ENCODE data around the gene FUZ.

Gene FUZ

GRCh38 chr19:49847731-49848696 lies 34.9 kb upstream of the FUZ start:
- H3K9ac ChIP-seq = no peak overlapping the region
- H3K4me1 ChIP-seq = peaks cover 39 to 59% (median 47%) of the 10 kb centered on the region in 10 experiments
- no peak overlapping the region for H3K4me3 ChIP-seq
- no peak for TF ChIP-seq Cebpa-rat (IDR thresholded peaks at IDR 0.05)
- peak overlapping the region in 9 of 11 experiments; percentile 23 to 73 (median 61); a peak in 16 of 22 replicates for H3K4me2 ChIP-seq
- H3K9me3 ChIP-seq (replicated peaks in 1 of 11) = peaks cover 0 to 14% (median 8%) of the 10 kb centered on the region in 11 experiments; a peak in 12 of 22 replicates
- H3K27ac ChIP-seq = peak overlapping the region in 2 of 11 experiments; percentile 21 to 28; a peak in 1 of 22 replicates
- peaks cover 0 to 5% (median 0%) of the 10 kb centered on the region in 11 experiments; a peak in 2 of 22 replicates for H3K36me3 ChIP-seq
- no peaks in the 10 kb centered on the region for H3K27me3 ChIP-seq
- peaks cover 12 to 31% (median 13%) of the 10 kb centered on the region in 11 experiments; a peak in 21 of 22 replicates for H4K20me1 ChIP-seq

- H3K9ac ChIP-seq = no peak overlapping the region
- no peak for TF ChIP-seq Cebpa-rat (IDR thresholded peaks at IDR 0.05)
- no peak overlapping the region for H3K4me3 ChIP-seq
- peaks cover 0 to 10% (median 0%) of the 10 kb centered on the region in 11 experiments; a peak in 4 of 22 replicates for H3K36me3 ChIP-seq
- H3K9me3 ChIP-seq (replicated peaks in 1 of 11) = peaks cover 0 to 14% (median 8%) of the 10 kb centered on the region in 11 experiments; a peak in 12 of 22 replicates
- H4K20me1 ChIP-seq = peaks cover 0 to 18% (median 0%) of the 10 kb centered on the region in 11 experiments; a peak in 2 of 22 replicates
- H3K4me2 ChIP-seq = no peak overlapping the region
- H3K27ac ChIP-seq = no peak overlapping the region
- peaks cover 31 to 53% (median 43%) of the 10 kb centered on the region in 10 experiments for H3K4me1 ChIP-seq
- no peaks in the 10 kb centered on the region for H3K27me3 ChIP-seq
These were observed 33.3 kb upstream of the FUZ start for GRCh38 chr19:49846408-49846807.

GRCh38 chr19:49845414-49845813 lies 32.3 kb upstream of the FUZ start:
- Histone ChIP-seq H3K4me3 (no peak overlapping the region), H3K27ac (no peak overlapping the region), H3K9ac (no peak overlapping the region), H3K9me3 (replicated peaks in 1 of 11) (peaks cover 0 to 14% (median 8%) of the 10 kb centered on the region in 11 experiments; a peak in 12 of 22 replicates), H4K20me1 (peaks cover 0 to 18% (median 0%) of the 10 kb centered on the region in 11 experiments; a peak in 2 of 22 replicates), H3K4me1 (peaks cover 31 to 54% (median 43%) of the 10 kb centered on the region in 10 experiments), H3K4me2 (no peak overlapping the region), H3K27me3 (no peaks in the 10 kb centered on the region), H3K36me3 (peaks cover 6 to 18% (median 9%) of the 10 kb centered on the region in 11 experiments; a peak in 21 of 22 replicates)
- no peak for TF ChIP-seq Cebpa-rat (IDR thresholded peaks at IDR 0.05)

GRCh38 chr19:49844138-49845095 lies 31.3 kb upstream of the FUZ start:
- H3K4me1 ChIP-seq = peaks cover 23 to 46% (median 37%) of the 10 kb centered on the region in 10 experiments
- H3K27ac ChIP-seq = no peak overlapping the region
- H3K36me3 ChIP-seq = peaks cover 16 to 28% (median 18%) of the 10 kb centered on the region in 11 experiments
- H3K4me3 ChIP-seq = no peak overlapping the region
- H3K4me2 ChIP-seq = peak overlapping the region in 8 of 11 experiments; percentile 58 to 74 (median 62); a peak in 16 of 22 replicates
- H3K9me3 ChIP-seq (replicated peaks in 1 of 11) = peaks cover 0 to 10% (median 7%) of the 10 kb centered on the region in 11 experiments; a peak in 12 of 22 replicates
- no peaks in the 10 kb centered on the region for H3K27me3 ChIP-seq
- H3K9ac ChIP-seq = no peak overlapping the region
- no peak for TF ChIP-seq Cebpa-rat (IDR thresholded peaks at IDR 0.05)
- H4K20me1 ChIP-seq = peaks cover 0 to 20% (median 0%) of the 10 kb centered on the region in 11 experiments; a peak in 2 of 22 replicates

GRCh38 chr19:49843265-49843664 lies 30.2 kb upstream of the FUZ start:
- H4K20me1 ChIP-seq = peaks cover 0 to 25% (median 0%) of the 10 kb centered on the region in 11 experiments; a peak in 4 of 22 replicates
- 0 out of 22 replicates have a peak overlapping the region, but pooled peaks of 1 of the 11 experiments have one; percentile 0 for H3K9ac ChIP-seq
- peaks cover 27 to 40% (median 30%) of the 10 kb centered on the region in 11 experiments for H3K36me3 ChIP-seq
- no peak overlapping the region for H3K4me3 ChIP-seq
- H3K4me1 ChIP-seq = peaks cover 16 to 34% (median 27%) of the 10 kb centered on the region in 10 experiments
- no peaks in the 10 kb centered on the region for H3K27me3 ChIP-seq
- H3K4me2 ChIP-seq = peak overlapping the region in 10 of 11 experiments; percentile 0 to 74 (median 61); a peak in 18 of 22 replicates
- H3K27ac ChIP-seq = 0 out of 22 replicates have a peak overlapping the region, but pooled peaks of 1 of the 11 experiments have one; percentile 36
- H3K9me3 ChIP-seq (replicated peaks in 1 of 11) = no peaks in the 10 kb centered on the region
- TF ChIP-seq Cebpa-rat (IDR thresholded peaks at IDR 0.05) = no peak

- H3K4me3 ChIP-seq = no peak overlapping the region
- H3K9ac ChIP-seq = no peak overlapping the region
- H4K20me1 ChIP-seq = peaks cover 0 to 34% (median 9%) of the 10 kb centered on the region in 11 experiments; a peak in 8 of 22 replicates
- no peak overlapping the region for H3K4me2 ChIP-seq
- no peaks in the 10 kb centered on the region for H3K27me3 ChIP-seq
- peaks cover 10 to 37% (median 28%) of the 10 kb centered on the region in 10 experiments; a peak in 19 of 20 replicates for H3K4me1 ChIP-seq
- H3K27ac ChIP-seq = no peak overlapping the region
- peaks cover 52 to 64% (median 55%) of the 10 kb centered on the region in 11 experiments for H3K36me3 ChIP-seq
- TF ChIP-seq Cebpa-rat (IDR thresholded peaks at IDR 0.05) = no peak
- H3K9me3 ChIP-seq (replicated peaks in 1 of 11) = no peaks in the 10 kb centered on the region
These were observed 27.7 kb upstream of the FUZ start for GRCh38 chr19:49840736-49841249.

- peaks cover 10 to 37% (median 28%) of the 10 kb centered on the region in 10 experiments; a peak in 19 of 20 replicates for H3K4me1 ChIP-seq
- no peaks in the 10 kb centered on the region for H3K9me3 ChIP-seq (replicated peaks in 1 of 11)
- H3K27ac ChIP-seq = no peak overlapping the region
- H4K20me1 ChIP-seq = peaks cover 0 to 35% (median 9%) of the 10 kb centered on the region in 11 experiments; a peak in 8 of 22 replicates
- peaks cover 57 to 69% (median 59%) of the 10 kb centered on the region in 11 experiments for H3K36me3 ChIP-seq
- no peak overlapping the region for H3K4me3 ChIP-seq
- H3K4me2 ChIP-seq = no peak overlapping the region
- no peaks in the 10 kb centered on the region for H3K27me3 ChIP-seq
- no peak for TF ChIP-seq Cebpa-rat (IDR thresholded peaks at IDR 0.05)
- H3K9ac ChIP-seq = no peak overlapping the region
These were observed 27.2 kb upstream of the FUZ start for GRCh38 chr19:49840321-49840720.

- peaks cover 63 to 75% (median 65%) of the 10 kb centered on the region in 11 experiments for H3K36me3 ChIP-seq
- no peaks in the 10 kb centered on the region for H3K9me3 ChIP-seq (replicated peaks in 1 of 11)
- no peak for TF ChIP-seq Cebpa-rat (IDR thresholded peaks at IDR 0.05)
- no peaks in the 10 kb centered on the region for H3K27me3 ChIP-seq
- peaks cover 0 to 41% (median 9%) of the 10 kb centered on the region in 11 experiments; a peak in 9 of 22 replicates for H4K20me1 ChIP-seq
- no peak overlapping the region for H3K4me3 ChIP-seq
- H3K9ac ChIP-seq = no peak overlapping the region
- no peak overlapping the region for H3K27ac ChIP-seq
- no peak overlapping the region for H3K4me2 ChIP-seq
- H3K4me1 ChIP-seq = peaks cover 8 to 36% (median 27%) of the 10 kb centered on the region in 10 experiments; a peak in 19 of 20 replicates
These were observed 26.6 kb upstream of the FUZ start for GRCh38 chr19:49839713-49840112.

All from BLaER1 treated with 17β-estradiol and CSF1 and Interleukin-3, amounts not matched to agents 10 nM and 100 nM (cell line).